ENCODE results near the gene IRX5. TPM values are rescaled to one million over a fixed set of nuclear protein-coding genes. Genes with fewer than 3 reads are reported as not detected.

IRX5 gene
- total and polyA plus RNA-seq, 2 of the 4 experiments (the other 2 are of a cell fraction), result not detected

- ChIA-PET POLR2A (ENCODE audit: unreplicated experiment) (no interaction called here), CTCF (no interaction called here)
- H3K14ac ChIP-seq (replicated peaks; ENCODE audit: low read depth, low read length), result no peak overlapping the region
Measured at GRCh38 chr16:54897930-54898329, 32.7 kb upstream of the IRX5 start.

More at GRCh38 chr16:54897930-54898329, 32.7 kb upstream of the IRX5 start:
- H3K23ac ChIP-seq (ENCODE audit: low read depth, low read length), result no peak overlapping the region
- no peak overlapping the region for H2BK120ac ChIP-seq (ENCODE audit: low read depth, low read length)
- H3K9me1 ChIP-seq (ENCODE audit: insufficient read depth, low read length), result no peaks in the 10 kb centered on the region
- no peak overlapping the region for H2BK20ac ChIP-seq (ENCODE audit: low read depth, low read length)
- H3K56ac ChIP-seq (ENCODE audit: extremely low read depth, insufficient read depth, low read length), result no peak overlapping the region
- H2AK5ac ChIP-seq (ENCODE audit: low read depth, low read length), result no peak overlapping the region
- in situ Hi-C loops (cut with MboI; ENCODE audit: low sequenced_read_pairs) (no loop called here), intact Hi-C loops (cut with micrococcal nuclease) (no loop called here), dilution Hi-C loops (cut with HindIII; ENCODE audit: low sequenced_read_pairs, unreplicated experiment) (no loop called here)
- no peak overlapping the region for H3K27ac ChIP-seq (ENCODE audit: insufficient read depth, low read length)
- no TSS peak for BruUV-seq (replicated peaks)
- no peaks in the 10 kb centered on the region for H3K79me1 ChIP-seq (ENCODE audit: low read depth in 1 of 2, low read length in 2 of 2)
- no peak overlapping the region for H2BK15ac ChIP-seq (ENCODE audit: low read depth, low read length)
- H2BK5ac ChIP-seq (ENCODE audit: low read depth, low read length, poor library complexity, severe bottlenecking), result no peak overlapping the region
- H3K4me3 ChIP-seq (ENCODE audit: insufficient read depth, low read depth, low read length), result no peak overlapping the region
- no peak overlapping the region for H3K9ac ChIP-seq (ENCODE audit: low read depth, low read length)
- H3K9me3 ChIP-seq (ENCODE audit: control insufficient read depth, insufficient read depth, low read length), result peaks cover 2% of the 10 kb centered on the region; the same call in 1 of the 2 replicates
- ATAC-seq (ENCODE audit: low read depth) (no peak), DNase-seq (no peak)
- H3K4me2 ChIP-seq (ENCODE audit: low read depth, low read length), result no peak overlapping the region
- H4K20me1 ChIP-seq (ENCODE audit: insufficient read depth, low read length), result no peaks in the 10 kb centered on the region
- no peaks in the 10 kb centered on the region for H3K27me3 ChIP-seq (ENCODE audit: control insufficient read depth, insufficient read depth, low read length)
- no peak overlapping the region for H4K8ac ChIP-seq (ENCODE audit: low read depth in 2 of 2, low read length in 2 of 2)
- no peak overlapping the region for H4K91ac ChIP-seq (ENCODE audit: insufficient read depth, low read depth, low read length)
- no peaks in the 10 kb centered on the region for H3K36me3 ChIP-seq (ENCODE audit: control insufficient read depth, insufficient read depth, low read length)
- H3K18ac ChIP-seq (ENCODE audit: low read depth, low read length), result no peak overlapping the region
- TF ChIP-seq NFE2L2 (IDR thresholded peaks at IDR 0.05; ENCODE audit: low read depth, low read length), result no peak
- TF ChIP-seq RCOR1 (IDR thresholded peaks at IDR 0.05; ENCODE audit: insufficient replicate concordance, low read length), result no peak
- no peak for TF ChIP-seq RAD21 (IDR thresholded peaks at IDR 0.05; ENCODE audit: low read length)
- no peak for TF ChIP-seq BHLHE40 (IDR thresholded peaks at IDR 0.05; ENCODE audit: low read depth, low read length)
- TF ChIP-seq FOS (IDR thresholded peaks at IDR 0.05; ENCODE audit: low read depth, low read length), result no peak
- no peak for TF ChIP-seq RFX5 (IDR thresholded peaks at IDR 0.05; ENCODE audit: low read depth, low read length)
- TF ChIP-seq CEBPB (IDR thresholded peaks at IDR 0.05; ENCODE audit: low read depth, low read length), result no peak
- no peak for TF ChIP-seq SMC3 (IDR thresholded peaks at IDR 0.05; ENCODE audit: low read depth, low read length)
- TF ChIP-seq MXI1 (IDR thresholded peaks at IDR 0.05; ENCODE audit: borderline replicate concordance, low read depth, low read length), result no peak
- TF ChIP-seq MAFK (IDR thresholded peaks at IDR 0.05; ENCODE audit: low read depth, low read length), result no peak
- TF ChIP-seq POLR2A (IDR thresholded peaks at IDR 0.05; ENCODE audit: low read depth, low read length), result no peak
- TF ChIP-seq ELK1 (IDR thresholded peaks at IDR 0.05; ENCODE audit: borderline replicate concordance, low read depth, low read length), result no peak
- TF ChIP-seq MAZ (IDR thresholded peaks at IDR 0.05; ENCODE audit: borderline replicate concordance, low read depth, low read length), result no peak
- no peaks in the 10 kb centered on the region for H3K4me1 ChIP-seq (ENCODE audit: control insufficient read depth, insufficient read depth, low read length)
- no peak overlapping the region for H2AFZ ChIP-seq (replicated peaks; ENCODE audit: low read length, poor library complexity)
- WGBS, 2 experiments (ENCODE audit: extremely low coverage in 2 of 2, insufficient read length in 1 of 2), result 58% methylated on average over 2 of the region's 3 CpGs; no CpG with 5 or more reads in 1 of the 2 experiments
- H3K4ac ChIP-seq (ENCODE audit: low read depth, low read length), result no peak overlapping the region
- no peak overlapping the region for H4K5ac ChIP-seq (ENCODE audit: low read depth, low read length)
- no peak overlapping the region for H2AK9ac ChIP-seq (replicated peaks; ENCODE audit: low read depth, low read length, poor library complexity)

Data from IMR-90 (cell line).